ENCODE results near the gene CREB3. TPM values are rescaled to one million over a fixed set of nuclear protein-coding genes. Genes with fewer than 3 reads are reported as not detected.

The CREB3 gene
- 10 to 100 TPM; 18.1 to 18.3 TPM for total RNA-seq

GRCh38 chr9:35732185-35732799, at the start of gene CREB3, which contains the start of gene TLN1:
Gene CREB3 (plus strand): TSS chr9:35732666. CDS start chr9:35732773, 107 bp downstream.
Gene TLN1 (minus strand): TSS chr9:35732195. CDS start chr9:35725694, 6,501 bp downstream.
- Mint-ChIP-seq H3K9me3 (no peaks in the 10 kb centered on the region), H3K4me3 (no peak within 1 kb of the TSS), H3K4me1 (peaks cover 20% of the 10 kb centered on the region), H3K27me3 (no peaks in the 10 kb centered on the region), H3K27ac (peak within 1 kb of the TSS; percentile 85), H3K36me3 (ENCODE audit: low read depth) (peaks cover 28% of the 10 kb centered on the region)
- POLR2A ChIA-PET: interaction anchor here (0.5 to 1.5 kb wide), 5 partner anchors 16 to 616 kb away, joined by 3 to 7 read pairs (median 4); partner anchors contain the start of genes GBA2, RGP1 and SPAG8
- DNase-seq: peak; percentile 98
- CTCF ChIA-PET: interaction anchor here (0.6 to 9.8 kb wide), 21 partner anchors 10 to 820 kb away, joined by 3 to 112 read pairs (median 4); partner anchors contain the start of genes ARHGEF39, CCDC107, GBA2 and RGP1

GRCh38 chr9:35683323-35683722, 49.1 kb upstream of the CREB3 start:
- H3K9me3 Mint-ChIP-seq: no peaks in the 10 kb centered on the region
- H3K4me1 Mint-ChIP-seq: peaks cover 1% of the 10 kb centered on the region
- no peak for DNase-seq
- ChIA-PET CTCF (interaction anchor here (1.2 to 4.0 kb wide), 4 partner anchors 13 to 41 kb away, joined by 3 to 26 read pairs (median 8); partner anchors contain the start of genes CCDC107 and RMRP), POLR2A (no interaction called here)
- no peaks in the 10 kb centered on the region for H3K36me3 Mint-ChIP-seq (ENCODE audit: low read depth)
- no peak overlapping the region for H3K4me3 Mint-ChIP-seq
- no peaks in the 10 kb centered on the region for H3K27me3 Mint-ChIP-seq
- H3K27ac Mint-ChIP-seq: no peak overlapping the region

DNA sequence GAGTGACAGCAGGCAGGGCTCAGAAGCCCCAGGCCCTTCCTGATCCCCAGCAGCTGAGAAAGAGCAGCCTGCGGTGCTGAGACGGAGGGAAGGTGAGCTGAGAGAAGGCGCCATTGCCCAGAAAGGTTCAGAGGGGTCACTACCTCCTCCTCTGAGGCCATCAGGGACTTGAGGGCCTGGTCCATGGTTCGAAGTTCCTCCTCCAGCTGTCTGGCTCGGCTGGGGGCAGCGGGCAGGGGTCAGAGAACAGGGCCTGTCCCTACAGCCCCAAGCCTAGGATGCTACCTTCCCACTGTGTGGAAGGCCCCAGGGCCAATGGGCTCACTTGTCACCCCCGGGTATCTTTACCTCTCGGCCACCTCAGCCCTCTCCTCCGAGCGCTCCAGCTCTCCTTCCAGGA, 47.5 kb upstream of the CREB3 start:
- no peak overlapping the region for H3K27ac Mint-ChIP-seq
- no peaks in the 10 kb centered on the region for H3K36me3 Mint-ChIP-seq (ENCODE audit: low read depth)
- CTCF ChIA-PET: interaction anchor here (0.7 to 4.0 kb wide), 4 partner anchors 11 to 27 kb away, joined by 3 to 26 read pairs (median 8); partner anchors contain the start of genes CCDC107 and RMRP
- H3K4me1 Mint-ChIP-seq: peaks cover 9% of the 10 kb centered on the region
- no peaks in the 10 kb centered on the region for H3K9me3 Mint-ChIP-seq
- no peak for DNase-seq
- H3K4me3 Mint-ChIP-seq: no peak overlapping the region
- POLR2A ChIA-PET: no interaction called here
- H3K27me3 Mint-ChIP-seq: no peaks in the 10 kb centered on the region

DNA sequence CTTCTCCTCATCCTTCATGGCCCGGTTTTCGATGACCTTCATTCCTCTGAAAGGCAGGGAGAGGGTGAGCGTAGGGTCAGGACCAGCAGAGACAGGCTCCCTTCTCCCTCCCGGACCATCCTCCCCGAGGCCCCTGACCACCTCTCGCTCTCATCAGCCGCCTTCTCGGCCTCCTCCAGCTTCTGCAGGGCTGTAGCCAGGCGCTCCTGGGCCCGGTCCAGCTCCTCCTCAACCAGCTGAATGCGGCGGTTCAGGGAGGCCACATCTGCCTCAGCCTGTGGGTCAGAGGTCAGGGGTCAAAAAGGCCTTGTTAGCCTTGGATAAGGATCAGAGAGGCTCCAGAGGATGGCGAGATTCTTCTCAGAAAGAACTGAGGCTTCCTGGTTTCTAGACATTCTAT, 47.0 kb upstream of the CREB3 start:
- ChIA-PET POLR2A (interaction anchor here (0.6 kb wide), 1 partner anchor 58 kb away, joined by 3 read pairs; no protein-coding TSS in a partner anchor), CTCF (interaction anchor here (0.7 to 4.0 kb wide), 4 partner anchors 11 to 28 kb away, joined by 3 to 26 read pairs (median 8); partner anchors contain the start of genes CCDC107 and RMRP)
- no peak overlapping the region for H3K4me3 Mint-ChIP-seq
- no peak for DNase-seq
- no peaks in the 10 kb centered on the region for H3K27me3 Mint-ChIP-seq
- H3K27ac Mint-ChIP-seq: no peak overlapping the region
- no peaks in the 10 kb centered on the region for H3K36me3 Mint-ChIP-seq (ENCODE audit: low read depth)
- H3K4me1 Mint-ChIP-seq: peaks cover 9% of the 10 kb centered on the region
- no peaks in the 10 kb centered on the region for H3K9me3 Mint-ChIP-seq

GRCh38 chr9:35686222-35687203, 46.0 kb upstream of the CREB3 start:
- ChIA-PET POLR2A (interaction anchor here (0.6 to 0.7 kb wide), 2 partner anchors 59 to 98 kb away, joined by 3 to 5 read pairs; no protein-coding TSS in a partner anchor), CTCF (interaction anchor here (0.9 to 4.0 kb wide), 5 partner anchors 10 to 39 kb away, joined by 4 to 26 read pairs (median 10); partner anchors contain the start of genes ARHGEF39, CCDC107 and RMRP)
- DNase-seq: no peak
- Mint-ChIP-seq H3K9me3 (no peaks in the 10 kb centered on the region), H3K27ac (peak overlapping the region; percentile 58), H3K4me3 (no peak overlapping the region), H3K27me3 (no peaks in the 10 kb centered on the region), H3K36me3 (ENCODE audit: low read depth) (no peaks in the 10 kb centered on the region), H3K4me1 (peaks cover 18% of the 10 kb centered on the region)

- no peak overlapping the region for H3K4me3 Mint-ChIP-seq
- H3K36me3 Mint-ChIP-seq (ENCODE audit: low read depth): no peaks in the 10 kb centered on the region
- ChIA-PET CTCF (interaction anchor here (1.1 to 2.6 kb wide), 3 partner anchors 10 to 40 kb away, joined by 5 to 14 read pairs (median 10); partner anchors contain the start of genes CCDC107 and RMRP), POLR2A (no interaction called here)
- peaks cover 22% of the 10 kb centered on the region for H3K4me1 Mint-ChIP-seq
- H3K9me3 Mint-ChIP-seq: no peaks in the 10 kb centered on the region
- no peak for DNase-seq
- no peak overlapping the region for H3K27ac Mint-ChIP-seq
- H3K27me3 Mint-ChIP-seq: no peaks in the 10 kb centered on the region
Measured at GRCh38 chr9:35687306-35687705, 45.2 kb upstream of the CREB3 start.

GRCh38 chr9:35687972-35688557, 44.4 kb upstream of the CREB3 start:
- ChIA-PET POLR2A (no interaction called here), CTCF (interaction anchor here (0.7 to 2.6 kb wide), 10 partner anchors 8 to 45 kb away, joined by 3 to 14 read pairs (median 4); partner anchors contain the start of genes ARHGEF39, CCDC107, CREB3 and RMRP)
- peaks cover 22% of the 10 kb centered on the region for H3K4me1 Mint-ChIP-seq
- H3K27me3 Mint-ChIP-seq: no peaks in the 10 kb centered on the region
- no peak overlapping the region for H3K27ac Mint-ChIP-seq
- DNase-seq: no peak
- no peak overlapping the region for H3K4me3 Mint-ChIP-seq
- H3K9me3 Mint-ChIP-seq: no peaks in the 10 kb centered on the region
- H3K36me3 Mint-ChIP-seq (ENCODE audit: low read depth): no peaks in the 10 kb centered on the region

DNA sequence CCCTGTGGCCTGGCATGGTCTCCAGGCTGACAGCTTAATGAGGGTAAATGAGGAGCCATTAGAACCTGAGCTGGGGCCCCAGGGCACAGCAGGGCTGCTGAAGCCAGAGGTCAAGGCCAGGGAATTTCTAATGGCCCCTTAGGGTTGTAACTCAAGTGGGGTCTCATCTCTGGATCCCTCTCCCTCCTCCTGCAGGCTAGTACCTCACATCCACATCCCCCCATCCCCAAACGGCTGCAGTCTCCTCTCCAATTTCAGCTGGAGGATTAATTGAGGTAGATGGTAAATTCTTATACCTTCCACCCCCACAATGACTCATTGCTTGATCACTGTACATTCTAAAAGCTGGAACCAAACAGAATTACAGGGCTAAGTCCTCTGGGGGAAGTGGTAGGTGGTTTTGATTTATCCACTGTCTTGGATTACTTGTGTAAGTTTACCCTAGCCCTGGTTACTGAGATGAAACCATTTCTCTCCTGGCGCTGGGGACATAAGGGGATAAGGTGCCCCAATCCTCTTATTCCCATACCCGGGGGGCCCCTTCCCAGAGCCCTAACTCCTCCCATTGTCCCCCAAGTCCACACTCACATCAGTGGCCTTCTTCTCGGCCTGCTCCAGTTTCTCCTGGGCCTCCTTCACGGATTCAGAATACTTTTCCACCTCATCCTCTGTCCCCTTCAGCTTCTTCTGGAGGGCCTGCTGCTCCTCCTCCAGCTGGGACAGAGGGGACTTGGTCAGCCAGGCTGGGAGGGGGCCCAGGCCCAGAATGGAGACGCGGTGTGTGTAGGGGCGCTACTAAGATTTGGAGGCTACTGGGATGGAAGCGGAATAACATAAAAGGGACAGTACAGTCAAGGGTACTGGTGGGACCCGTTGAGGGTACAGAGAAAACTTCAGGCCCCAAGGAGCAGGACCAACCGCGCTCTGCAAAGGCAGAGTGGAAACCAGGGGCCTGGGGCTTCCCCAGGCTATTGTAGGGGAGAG, 43.6 kb upstream of the CREB3 start:
- Mint-ChIP-seq H3K4me3 (peak overlapping the region; percentile 59), H3K9me3 (no peaks in the 10 kb centered on the region), H3K36me3 (ENCODE audit: low read depth) (no peaks in the 10 kb centered on the region), H3K27me3 (no peaks in the 10 kb centered on the region), H3K4me1 (peaks cover 22% of the 10 kb centered on the region), H3K27ac (no peak overlapping the region)
- no peak for DNase-seq
- ChIA-PET CTCF (interaction anchor here (0.7 to 2.6 kb wide), 11 partner anchors 9 to 44 kb away, joined by 3 to 14 read pairs (median 4); partner anchors contain the start of genes ARHGEF39, CCDC107, CREB3 and RMRP), POLR2A (interaction anchor here (0.6 kb wide), 1 partner anchor 207 kb away, joined by 3 read pairs; no protein-coding TSS in a partner anchor)

DNA sequence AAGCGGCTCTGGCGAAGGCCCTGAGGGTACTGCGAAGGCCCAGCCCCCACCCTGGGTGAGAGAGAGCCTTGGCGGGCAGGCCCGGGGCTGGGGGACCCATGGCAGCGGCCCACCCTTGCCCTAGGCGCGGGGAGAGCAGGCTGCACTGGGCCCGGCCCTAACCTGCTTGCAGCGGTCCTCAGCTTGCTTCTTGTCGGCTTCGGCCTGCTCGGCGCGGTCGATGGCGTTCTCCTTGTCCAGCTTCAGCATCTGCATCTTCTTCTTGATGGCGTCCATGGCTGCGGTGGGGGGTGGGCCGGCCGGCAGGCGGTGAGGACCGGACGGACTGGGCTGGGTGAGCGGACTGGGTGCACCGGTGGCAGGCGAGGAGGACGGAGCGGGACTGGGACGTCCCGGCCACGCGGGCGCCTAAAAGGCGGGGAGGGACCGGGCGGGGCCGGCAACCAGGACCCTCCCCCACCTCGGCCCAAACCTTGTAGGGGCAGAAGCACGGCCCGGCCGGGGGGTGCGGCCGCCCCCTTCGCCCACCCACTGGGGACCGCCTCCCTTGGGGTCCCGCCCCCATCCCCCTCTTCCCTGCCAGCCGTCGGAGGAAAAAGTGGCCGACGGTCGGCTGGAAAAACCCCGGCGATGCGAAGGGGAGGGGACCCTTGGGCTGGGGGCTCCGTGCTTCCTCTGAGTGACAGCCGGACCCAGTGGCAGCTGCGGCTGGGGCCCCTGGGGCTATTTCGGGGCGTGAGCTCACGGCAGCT, 42.7 kb upstream of the CREB3 start, which contains the start of gene TPM2:
TSS of gene TPM2 (minus strand) at position 384 of the 752 bp plus-strand sequence. CDS start at position 276, 108 bp downstream.
- POLR2A ChIA-PET: no interaction called here
- Mint-ChIP-seq H3K36me3 (ENCODE audit: low read depth) (no peaks in the 10 kb centered on the region), H3K4me1 (peaks cover 22% of the 10 kb centered on the region), H3K27ac (peak within 1 kb of the TSS; percentile 64), H3K4me3 (peak within 1 kb of the TSS; percentile 79), H3K27me3 (no peaks in the 10 kb centered on the region), H3K9me3 (no peaks in the 10 kb centered on the region)
- CTCF ChIA-PET: interaction anchor here (1.1 to 2.6 kb wide), 4 partner anchors 16 to 42 kb away, joined by 3 to 10 read pairs (median 4); no protein-coding TSS in a partner anchor
- no peak for DNase-seq

DNA sequence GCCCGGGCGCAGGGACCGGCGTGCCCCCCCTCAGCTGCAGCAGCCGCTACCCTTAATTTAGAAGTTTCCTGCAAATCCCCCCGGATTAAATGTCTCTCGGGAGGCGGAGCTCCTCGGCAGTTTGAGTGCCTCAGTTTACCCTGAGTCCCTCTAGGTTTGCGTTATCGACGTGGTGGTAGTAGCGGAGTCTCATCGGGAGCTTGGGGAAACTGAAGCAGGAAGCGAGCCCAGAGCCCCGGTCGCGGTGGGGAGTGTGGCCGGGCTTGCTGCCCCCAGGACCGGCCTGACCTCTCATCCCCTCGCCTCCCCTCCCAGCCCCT, 42.2 kb upstream of the CREB3 start:
- H3K36me3 Mint-ChIP-seq (ENCODE audit: low read depth): no peaks in the 10 kb centered on the region
- no peak for DNase-seq
- H3K27me3 Mint-ChIP-seq: no peaks in the 10 kb centered on the region

More for the DNA sequence above, 42.2 kb upstream of the CREB3 start:
- no peaks in the 10 kb centered on the region for H3K9me3 Mint-ChIP-seq
- CTCF ChIA-PET: interaction anchor here (1.1 to 1.5 kb wide), 3 partner anchors 15 to 35 kb away, joined by 3 to 4 read pairs (median 4); no protein-coding TSS in a partner anchor
- peak overlapping the region; percentile 79 for H3K4me3 Mint-ChIP-seq
- POLR2A ChIA-PET: no interaction called here
- no peak overlapping the region for H3K27ac Mint-ChIP-seq
- peaks cover 22% of the 10 kb centered on the region for H3K4me1 Mint-ChIP-seq
